HCT116 (cell line): ENCODE results near the gene CIP2A.
A peak's percentile ranks its signal among the peaks of the same experiment; 100 is the strongest.

Source experiments
- EZH2 ChIP-seq: fragments of 200-600 bp; sonication (generic); IDR thresholded peaks from 2 replicates; pipeline ENCODE4 v1.6.1; 2017; ENCODE audit warnings: antibody characterized with exemption, mixed run types
- FOSL1 ChIP-seq: IDR thresholded peaks from 2 replicates; pipeline ENCODE4 v1.6.1; 2012; ENCODE audit warnings: low read depth
- POLR2A ChIP-seq: IDR thresholded peaks from 2 replicates; pipeline ENCODE4 v1.7.0; 2011; ENCODE audit warnings: borderline replicate concordance; ENCODE audit not compliant: insufficient read depth, insufficient read length; ENCODE audit errors: extremely low read depth
- POLR2AphosphoS5 ChIP-seq: IDR thresholded peaks from 2 replicates; pipeline ENCODE4 v1.6.1; 2011; ENCODE audit warnings: mild to moderate bottlenecking, low read depth, low read length, moderate library complexity
- RAD21 ChIP-seq: IDR thresholded peaks from 2 replicates; pipeline ENCODE4 v1.6.1; 2012; ENCODE audit warnings: low read depth, mild to moderate bottlenecking
- SIN3A ChIP-seq: IDR thresholded peaks from 2 replicates; pipeline ENCODE4 v1.6.1; 2012; ENCODE audit warnings: low read depth
- ZFX ChIP-seq: fragments of 450-650 bp; IDR thresholded peaks from 2 replicates; pipeline ENCODE4 v1.6.1; 2017
- ZNF274 ChIP-seq: fragments of 200-500 bp; sonication (Bioruptor generic); IDR thresholded peaks from 2 replicates; pipeline ENCODE4 v1.6.1; 2014; ENCODE audit warnings: mild to moderate bottlenecking, low read depth, low read length, inconsistent platforms
- TF ChIP-seq, protein P1 (sequence below), 3 experiments: fragments of 200-600 bp in 1 of 3; sonication (generic) in 1 of 3; IDR thresholded peaks in 2 of 3; conservative IDR thresholded peaks in 1 of 3; 2 replicates each; pipeline ENCODE4 v1.5.1; 2012 to 2017; ENCODE audit warnings: low read depth in 2 of 3, low read length in 2 of 3, antibody characterized with exemption in 1 of 3, borderline replicate concordance in 1 of 3, control low read depth in 1 of 3, mild to moderate bottlenecking in 1 of 3, mixed read lengths in 1 of 3, mixed run types in 1 of 3, moderate library complexity in 1 of 3; ENCODE audit not compliant: insufficient read depth in 1 of 3
- TF ChIP-seq, protein P2 (sequence below): IDR thresholded peaks from 2 replicates; pipeline ENCODE4 v1.6.1; 2012

- TF ChIP-seq ZNF274 (no peak), EZH2 (no peak), POLR2AphosphoS5 (no peak), POLR2A (no peak), RAD21 (peak; percentile 4; the same call in 1 of the 2 replicates), FOSL1 (no peak), SIN3A (no peak), ZFX (no peak)
- TF ChIP-seq, protein P1, sequence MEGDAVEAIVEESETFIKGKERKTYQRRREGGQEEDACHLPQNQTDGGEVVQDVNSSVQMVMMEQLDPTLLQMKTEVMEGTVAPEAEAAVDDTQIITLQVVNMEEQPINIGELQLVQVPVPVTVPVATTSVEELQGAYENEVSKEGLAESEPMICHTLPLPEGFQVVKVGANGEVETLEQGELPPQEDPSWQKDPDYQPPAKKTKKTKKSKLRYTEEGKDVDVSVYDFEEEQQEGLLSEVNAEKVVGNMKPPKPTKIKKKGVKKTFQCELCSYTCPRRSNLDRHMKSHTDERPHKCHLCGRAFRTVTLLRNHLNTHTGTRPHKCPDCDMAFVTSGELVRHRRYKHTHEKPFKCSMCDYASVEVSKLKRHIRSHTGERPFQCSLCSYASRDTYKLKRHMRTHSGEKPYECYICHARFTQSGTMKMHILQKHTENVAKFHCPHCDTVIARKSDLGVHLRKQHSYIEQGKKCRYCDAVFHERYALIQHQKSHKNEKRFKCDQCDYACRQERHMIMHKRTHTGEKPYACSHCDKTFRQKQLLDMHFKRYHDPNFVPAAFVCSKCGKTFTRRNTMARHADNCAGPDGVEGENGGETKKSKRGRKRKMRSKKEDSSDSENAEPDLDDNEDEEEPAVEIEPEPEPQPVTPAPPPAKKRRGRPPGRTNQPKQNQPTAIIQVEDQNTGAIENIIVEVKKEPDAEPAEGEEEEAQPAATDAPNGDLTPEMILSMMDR (IDR thresholded peaks at IDR 0.05 in 2 of 3, conservative IDR thresholded peaks at IDR 0.05 in 1 of 3; ENCODE audit: borderline replicate concordance in 1 of 3, insufficient read depth in 1 of 3, low read depth in 2 of 3, low read length in 2 of 3), result no peak
- TF ChIP-seq, protein P2, sequence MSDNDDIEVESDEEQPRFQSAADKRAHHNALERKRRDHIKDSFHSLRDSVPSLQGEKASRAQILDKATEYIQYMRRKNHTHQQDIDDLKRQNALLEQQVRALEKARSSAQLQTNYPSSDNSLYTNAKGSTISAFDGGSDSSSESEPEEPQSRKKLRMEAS, result no peak
Measured at GRCh38 chr3:108500728-108501127, 88.5 kb downstream of the CIP2A start.
